Activated T-cell treated with anti-CD3 and anti-CD28 coated beads, Interleukin-2, amount 50 U/mL, for 1 hour (primary cell): ENCODE measurements around the gene TRPV4.
A peak's percentile ranks its signal among the peaks of the same experiment; 100 is the strongest.

ENCODE experiments used
- DNase-seq: peaks from one replicate; pipeline ENCODE4 v3.0.0-alpha.2; 2020

The TRPV4 gene

GRCh38 chr12:109738878-109739665 lies 94.1 kb downstream of the TRPV4 start:
- DNase-seq, result peak; percentile 4

- DNase-seq, result peak; percentile 3
Observed at GRCh38 chr12:109738209-109738608, 95.0 kb downstream of the TRPV4 start.

- DNase-seq, result no peak
Observed at GRCh38 chr12:109737631-109738030, 95.6 kb downstream of the TRPV4 start.

GRCh38 chr12:109737126-109737525 lies 96.1 kb downstream of the TRPV4 start:
- DNase-seq, result peak; percentile 5

- DNase-seq, result peak; percentile 21
Observed at GRCh38 chr12:109736552-109737108, 96.6 kb downstream of the TRPV4 start.

- peak; percentile 13 for DNase-seq
Observed at GRCh38 chr12:109735825-109736551, 97.2 kb downstream of the TRPV4 start.

GRCh38 chr12:109735051-109735521 lies 98.1 kb downstream of the TRPV4 start:
- DNase-seq, result peak; percentile 10

- DNase-seq, result peak; percentile 8
Observed at GRCh38 chr12:109734219-109735000, 98.8 kb downstream of the TRPV4 start.
